ENCODE results near the gene ANKRD26. TPM values are rescaled to one million over a fixed set of nuclear protein-coding genes. Genes with fewer than 3 reads are reported as not detected.

Gene ANKRD26
- total RNA-seq, 1 donor from 2014 or later, result 14.0 TPM

DNA sequence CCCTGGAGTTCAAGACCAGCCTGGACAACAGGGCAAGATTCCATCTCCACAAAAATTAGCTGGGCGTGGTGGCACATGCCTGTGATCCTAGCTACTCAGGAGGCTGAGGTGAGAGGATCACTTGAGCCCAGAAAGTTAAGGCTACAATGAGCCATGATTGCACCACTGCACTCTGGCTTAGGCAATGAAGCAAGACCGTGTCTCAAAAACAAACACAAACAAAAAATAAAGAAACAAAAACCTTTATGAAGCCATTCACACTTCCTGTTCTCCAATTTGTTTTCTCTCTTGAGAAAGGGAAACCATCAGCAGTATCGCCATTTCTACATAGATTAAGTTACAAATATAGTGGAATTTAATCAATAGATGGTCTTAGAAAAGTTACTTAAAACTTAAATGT lies 34.1 kb upstream of the ANKRD26 start:
- no peak overlapping the region for H3K4me3 Mint-ChIP-seq
- DNase-seq (ENCODE audit: extremely low spot score, unreplicated experiment), result no peak
- no peaks in the 10 kb centered on the region for H3K4me1 Mint-ChIP-seq (ENCODE audit: unreplicated experiment)
- TF ChIP-seq, protein P1, sequence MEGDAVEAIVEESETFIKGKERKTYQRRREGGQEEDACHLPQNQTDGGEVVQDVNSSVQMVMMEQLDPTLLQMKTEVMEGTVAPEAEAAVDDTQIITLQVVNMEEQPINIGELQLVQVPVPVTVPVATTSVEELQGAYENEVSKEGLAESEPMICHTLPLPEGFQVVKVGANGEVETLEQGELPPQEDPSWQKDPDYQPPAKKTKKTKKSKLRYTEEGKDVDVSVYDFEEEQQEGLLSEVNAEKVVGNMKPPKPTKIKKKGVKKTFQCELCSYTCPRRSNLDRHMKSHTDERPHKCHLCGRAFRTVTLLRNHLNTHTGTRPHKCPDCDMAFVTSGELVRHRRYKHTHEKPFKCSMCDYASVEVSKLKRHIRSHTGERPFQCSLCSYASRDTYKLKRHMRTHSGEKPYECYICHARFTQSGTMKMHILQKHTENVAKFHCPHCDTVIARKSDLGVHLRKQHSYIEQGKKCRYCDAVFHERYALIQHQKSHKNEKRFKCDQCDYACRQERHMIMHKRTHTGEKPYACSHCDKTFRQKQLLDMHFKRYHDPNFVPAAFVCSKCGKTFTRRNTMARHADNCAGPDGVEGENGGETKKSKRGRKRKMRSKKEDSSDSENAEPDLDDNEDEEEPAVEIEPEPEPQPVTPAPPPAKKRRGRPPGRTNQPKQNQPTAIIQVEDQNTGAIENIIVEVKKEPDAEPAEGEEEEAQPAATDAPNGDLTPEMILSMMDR (conservative IDR thresholded peaks at IDR 0.05), result no peak
- H3K27me3 Mint-ChIP-seq, result no peaks in the 10 kb centered on the region
- no peaks in the 10 kb centered on the region for H3K9me3 Mint-ChIP-seq
- H3K36me3 Mint-ChIP-seq, result peaks cover 33% of the 10 kb centered on the region
- H3K27ac Mint-ChIP-seq, result no peak overlapping the region

DNA sequence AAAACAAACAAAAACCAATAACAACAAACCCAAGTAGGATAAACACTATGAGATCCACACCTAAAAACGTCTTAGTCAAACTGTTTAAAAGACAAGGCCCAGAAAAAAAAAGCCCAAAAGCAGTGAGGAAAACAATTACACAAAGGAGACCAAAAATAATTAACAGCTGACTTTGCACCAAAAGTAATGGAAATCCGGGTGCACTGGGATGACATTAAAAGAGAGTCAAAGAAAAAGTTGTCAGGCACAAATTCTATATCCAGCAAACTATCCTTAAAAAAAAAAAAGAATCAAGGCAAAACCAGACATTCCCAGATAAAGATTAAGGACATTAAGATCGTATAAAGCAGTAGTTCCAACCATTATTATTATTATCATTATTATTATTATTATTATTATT lies 7.9 kb upstream of the ANKRD26 start:
- Mint-ChIP-seq H3K36me3 (peaks cover 24% of the 10 kb centered on the region), H3K4me1 (ENCODE audit: unreplicated experiment) (no peaks in the 10 kb centered on the region), H3K27me3 (no peaks in the 10 kb centered on the region), H3K9me3 (no peaks in the 10 kb centered on the region), H3K27ac (no peak overlapping the region), H3K4me3 (no peak overlapping the region)
- no peak for DNase-seq (ENCODE audit: extremely low spot score, unreplicated experiment)
- TF ChIP-seq, protein P1 (conservative IDR thresholded peaks at IDR 0.05), result no peak

DNA sequence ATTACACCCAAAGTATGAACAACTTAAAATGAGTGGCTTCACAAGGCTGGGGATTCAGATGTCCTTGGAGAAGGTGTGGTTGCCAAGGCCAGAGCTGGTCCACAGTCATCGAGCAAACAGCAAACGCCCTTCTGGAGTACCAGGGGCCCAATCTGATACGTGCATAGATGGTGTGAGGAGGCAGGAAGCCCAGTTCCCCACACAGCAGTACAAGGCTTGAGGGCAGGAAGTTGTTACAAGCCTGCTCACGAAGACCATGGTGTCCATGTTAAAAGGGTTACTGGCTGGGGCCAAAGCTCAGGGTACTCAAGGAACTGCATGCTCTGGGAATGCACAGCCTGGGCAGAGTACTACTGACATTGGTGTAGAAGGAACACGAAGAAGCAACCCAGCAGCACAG lies 4.6 kb upstream of the ANKRD26 start:
- TF ChIP-seq, protein P1 (conservative IDR thresholded peaks at IDR 0.05), result no peak
- H3K27ac Mint-ChIP-seq, result no peak overlapping the region

DNA sequence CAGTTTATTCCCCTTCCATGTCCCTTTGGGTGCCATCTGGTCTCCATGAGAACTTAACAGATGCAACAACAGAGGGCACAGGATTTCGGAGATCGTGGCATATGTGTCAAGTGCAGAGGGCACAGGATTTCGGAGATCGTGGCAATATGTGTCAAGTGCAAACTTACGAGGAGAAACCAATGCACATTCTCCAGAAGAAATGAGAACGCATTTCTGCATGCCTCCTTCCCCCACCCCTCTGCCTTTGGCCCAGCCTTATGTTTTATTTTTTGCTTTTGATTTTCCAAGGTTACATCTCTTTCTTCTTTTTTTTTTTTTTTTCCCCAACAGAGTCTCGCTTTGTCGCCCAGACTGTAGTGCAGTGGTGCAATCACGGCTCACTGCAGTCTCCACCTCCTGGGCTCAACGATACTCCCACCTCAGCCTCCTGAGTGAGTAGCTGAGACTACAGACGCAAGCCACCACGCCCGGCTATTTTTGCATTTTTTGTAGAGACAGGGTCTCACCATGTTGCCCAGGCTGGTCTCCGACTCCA lies 586 bp upstream of the ANKRD26 start:
- Mint-ChIP-seq H3K4me1 (ENCODE audit: unreplicated experiment) (peaks cover 13% of the 10 kb centered on the region), H3K9me3 (no peaks in the 10 kb centered on the region), H3K4me3 (peak overlapping the region; percentile 94), H3K27me3 (peaks cover 3% of the 10 kb centered on the region), H3K27ac (peak overlapping the region; percentile 98), H3K36me3 (peaks cover 4% of the 10 kb centered on the region)
- TF ChIP-seq, protein P1 (conservative IDR thresholded peaks at IDR 0.05), result no peak
- no peak for DNase-seq (ENCODE audit: extremely low spot score, unreplicated experiment)

More for the DNA sequence above, 4.6 kb upstream of the ANKRD26 start:
- no peak for DNase-seq (ENCODE audit: extremely low spot score, unreplicated experiment)
- H3K27me3 Mint-ChIP-seq, result peaks cover 3% of the 10 kb centered on the region
- H3K4me1 Mint-ChIP-seq (ENCODE audit: unreplicated experiment), result peaks cover 13% of the 10 kb centered on the region
- H3K4me3 Mint-ChIP-seq, result no peak overlapping the region
- peaks cover 16% of the 10 kb centered on the region for H3K36me3 Mint-ChIP-seq
- H3K9me3 Mint-ChIP-seq, result no peaks in the 10 kb centered on the region

DNA sequence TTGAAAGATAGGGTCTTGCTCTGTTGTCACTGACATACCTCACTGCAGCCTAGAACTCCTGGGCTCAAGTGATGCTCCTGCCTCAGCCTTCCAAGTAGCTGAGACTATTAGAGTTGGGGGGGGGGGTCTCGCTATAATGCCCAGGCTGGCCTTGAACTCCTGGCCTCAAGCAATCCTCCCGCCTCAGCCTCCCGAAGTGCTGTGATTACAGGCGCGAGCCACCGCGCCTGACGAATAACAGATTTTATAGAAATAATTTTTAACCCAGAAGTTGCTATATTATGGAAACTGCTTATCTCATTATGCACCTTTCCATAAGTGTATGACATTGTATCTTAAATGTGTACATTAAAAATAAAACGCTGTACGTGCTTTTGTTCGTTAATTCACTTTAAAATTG lies 846 bp downstream of the ANKRD26 start:
- TF ChIP-seq, protein P1 (conservative IDR thresholded peaks at IDR 0.05), result peak; percentile 11

More for the DNA sequence above, 846 bp downstream of the ANKRD26 start:
- Mint-ChIP-seq H3K4me1 (ENCODE audit: unreplicated experiment) (peaks cover 13% of the 10 kb centered on the region), H3K27ac (peak overlapping the region; percentile 98), H3K36me3 (peaks cover 4% of the 10 kb centered on the region), H3K9me3 (no peaks in the 10 kb centered on the region), H3K27me3 (peaks cover 3% of the 10 kb centered on the region), H3K4me3 (peak overlapping the region; percentile 94)
- DNase-seq (ENCODE audit: extremely low spot score, unreplicated experiment), result no peak
